ENCODE measurements around the gene LRRC3C. TPM values are rescaled to one million over a fixed set of nuclear protein-coding genes. Genes with fewer than 3 reads are reported as not detected.
A peak's percentile ranks its signal among the peaks of the same experiment; 100 is the strongest.
"Not testable (repeated sequence)": the region's sequence is repeated elsewhere in the genome, so short reads cannot be mapped to it uniquely, and the experiment has no call there.

Gene LRRC3C
- not detected in 2 replicates for total RNA-seq

- DNase-seq (ENCODE audit: low read depth in 2 of 2): peak; percentile 83 to 94
These were observed at the start of gene LRRC3C, which contains the start of gene ORMDL3 for GRCh38 chr17:39927101-39927928. Gene LRRC3C, plus strand, starts transcription at chr17:39927732. Its CDS starts 13,792 bp downstream, at chr17:39941524. Gene ORMDL3, minus strand, starts transcription at chr17:39927601. Its CDS starts 3,398 bp downstream, at chr17:39924203.

- DNase-seq (ENCODE audit: low read depth in 2 of 2): not testable (repeated sequence)
These were observed 41.4 kb upstream of the LRRC3C start for GRCh38 chr17:39886102-39886501.

GRCh38 chr17:39887078-39887477 is 40.5 kb upstream of the LRRC3C start:
- no peak for DNase-seq (ENCODE audit: low read depth in 2 of 2)

GRCh38 chr17:39889200-39889599 is 38.3 kb upstream of the LRRC3C start:
- DNase-seq (ENCODE audit: low read depth in 2 of 2): no peak

- DNase-seq (ENCODE audit: low read depth in 2 of 2): no peak
These were observed 32.7 kb upstream of the LRRC3C start for GRCh38 chr17:39894681-39895376.

- no peak for DNase-seq (ENCODE audit: low read depth in 2 of 2)
These were observed 29.4 kb upstream of the LRRC3C start for GRCh38 chr17:39898088-39898487.

GRCh38 chr17:39899215-39899614 is 28.3 kb upstream of the LRRC3C start:
- no peak for DNase-seq (ENCODE audit: low read depth in 2 of 2)

- not testable (repeated sequence) for DNase-seq (ENCODE audit: low read depth in 2 of 2)
These were observed 25.5 kb upstream of the LRRC3C start for GRCh38 chr17:39902027-39902426.

GRCh38 chr17:39903158-39903884 is 24.2 kb upstream of the LRRC3C start:
- DNase-seq (ENCODE audit: low read depth in 2 of 2): no peak

GRCh38 chr17:39904990-39905288 is 22.6 kb upstream of the LRRC3C start:
- no peak for DNase-seq (ENCODE audit: low read depth in 2 of 2)

GRCh38 chr17:39908789-39909352 is 18.7 kb upstream of the LRRC3C start:
- no peak for DNase-seq (ENCODE audit: low read depth in 2 of 2)

- no peak for DNase-seq (ENCODE audit: low read depth in 2 of 2)
These were observed 13.5 kb upstream of the LRRC3C start for GRCh38 chr17:39913989-39914388.

- DNase-seq (ENCODE audit: low read depth in 2 of 2): no peak
These were observed 12.0 kb upstream of the LRRC3C start for GRCh38 chr17:39915559-39915958.

GRCh38 chr17:39916918-39917317 is 10.6 kb upstream of the LRRC3C start:
- no peak for DNase-seq (ENCODE audit: low read depth in 2 of 2)

- no peak for DNase-seq (ENCODE audit: low read depth in 2 of 2)
These were observed 8.3 kb upstream of the LRRC3C start for GRCh38 chr17:39919087-39919683.

GRCh38 chr17:39920218-39921210 is 7.0 kb upstream of the LRRC3C start:
- no peak for DNase-seq (ENCODE audit: low read depth in 2 of 2)

- DNase-seq (ENCODE audit: low read depth in 2 of 2): no peak
These were observed 6.2 kb upstream of the LRRC3C start for GRCh38 chr17:39921323-39921722.

- DNase-seq (ENCODE audit: low read depth in 2 of 2): no peak
These were observed 5.5 kb upstream of the LRRC3C start for GRCh38 chr17:39922006-39922405.

- DNase-seq (ENCODE audit: low read depth in 2 of 2): no peak
These were observed 4.3 kb upstream of the LRRC3C start for GRCh38 chr17:39923230-39923629.

Data from dermis microvascular lymphatic vessel endothelial cell (primary cell).